Liver (tissue), 9 donors: ENCODE results near the gene OFD1. TPM values are rescaled to one million over a fixed set of nuclear protein-coding genes. Genes with fewer than 3 reads are reported as not detected.

ENCODE experiments used
- DNase-seq: peaks from one replicate; pipeline ENCODE4 v3.0.0-alpha.2; 2017; ENCODE audit warnings: low spot score
- H3K27ac ChIP-seq, 2 donors: one replicate each; pipeline ENCODE4 v1.7.0; 2013; ENCODE audit warnings: inconsistent platforms in 2 of 2, low read length in 2 of 2, control low read depth in 1 of 2, low read depth in 1 of 2, mild to moderate bottlenecking in 1 of 2
- H3K27me3 ChIP-seq, 4 donors: one replicate each; pipeline versions ENCODE4 v1.6.1 to v1.7.0; 2013; ENCODE audit warnings: low read length in 3 of 4, inconsistent platforms in 1 of 4, mild to moderate bottlenecking in 1 of 4, moderate library complexity in 1 of 4; ENCODE audit not compliant: control insufficient read depth in 4 of 4, insufficient read depth in 4 of 4
- H3K36me3 ChIP-seq, 4 donors: one replicate each; pipeline versions ENCODE4 v1.6.1 to v1.7.0; 2013; ENCODE audit warnings: low read length in 3 of 4, mild to moderate bottlenecking in 3 of 4, low read depth in 1 of 4, moderate library complexity in 1 of 4; ENCODE audit not compliant: control insufficient read depth in 4 of 4, insufficient read depth in 3 of 4
- H3K4me1 ChIP-seq, 4 donors: one replicate each; pipeline versions ENCODE4 v1.6.1 to v1.7.0; 2013; ENCODE audit warnings: low read length in 3 of 4, mild to moderate bottlenecking in 3 of 4, moderate library complexity in 1 of 4; ENCODE audit not compliant: control insufficient read depth in 4 of 4, insufficient read depth in 4 of 4
- H3K4me3 ChIP-seq, 3 donors: one replicate each; pipeline versions ENCODE4 v1.6.1 to v1.7.0; 2013; ENCODE audit warnings: low read length in 3 of 3, control low read depth in 1 of 3, low read depth in 1 of 3, mild to moderate bottlenecking in 1 of 3
- H3K9ac ChIP-seq, 2 donors: one replicate each; pipeline ENCODE4 v1.7.0; 2013; ENCODE audit warnings: low read length in 2 of 2, mild to moderate bottlenecking in 2 of 2, moderate library complexity in 2 of 2, control low read depth in 1 of 2, low read depth in 1 of 2
- H3K9me3 ChIP-seq, 4 donors: one replicate each; pipeline versions ENCODE4 v1.6.1 to v1.7.0; 2013; ENCODE audit warnings: low read length in 3 of 4; ENCODE audit not compliant: control insufficient read depth in 4 of 4
- EGR1 ChIP-seq, 2 donors: IDR thresholded peaks; 2 replicates each; pipeline ENCODE4 v1.6.1; 2016 to 2018; ENCODE audit warnings: antibody characterized with exemption in 2 of 2, low read depth in 2 of 2
- FOXA1 ChIP-seq: IDR thresholded peaks from 2 replicates; pipeline ENCODE4 v1.6.1; 2016; ENCODE audit warnings: antibody characterized with exemption
- FOXA2 ChIP-seq: IDR thresholded peaks from 2 replicates; pipeline ENCODE4 v1.6.1; 2016; ENCODE audit warnings: antibody characterized with exemption
- GABPA ChIP-seq, 2 donors: IDR thresholded peaks in 1 of 2; conservative IDR thresholded peaks in 1 of 2; 2 replicates each; pipeline ENCODE4 v1.6.1; 2016; ENCODE audit warnings: antibody characterized with exemption in 2 of 2, mild to moderate bottlenecking in 1 of 2, moderate library complexity in 1 of 2
- HNF4A ChIP-seq, 2 donors: conservative IDR thresholded peaks; 2 replicates each; pipeline ENCODE4 v1.6.1; 2016; ENCODE audit warnings: antibody characterized with exemption in 2 of 2, mild to moderate bottlenecking in 2 of 2
- HNF4G ChIP-seq: IDR thresholded peaks from 2 replicates; pipeline ENCODE4 v1.6.1; 2016; ENCODE audit warnings: antibody characterized with exemption
- JUND ChIP-seq, 2 donors: IDR thresholded peaks; 2 replicates each; pipeline ENCODE4 v1.6.1; 2016; ENCODE audit warnings: antibody characterized with exemption in 2 of 2
- NR2F2 ChIP-seq: IDR thresholded peaks from 2 replicates; pipeline ENCODE4 v1.6.1; 2016; ENCODE audit warnings: antibody characterized with exemption
- RAD21 ChIP-seq, 2 donors: IDR thresholded peaks; 2 replicates each; pipeline ENCODE4 v1.6.1; 2016; ENCODE audit warnings: antibody characterized with exemption in 2 of 2, mild to moderate bottlenecking in 2 of 2
- RXRA ChIP-seq, 2 donors: IDR thresholded peaks; 2 replicates each; pipeline ENCODE4 v1.6.1; 2017 to 2018; ENCODE audit warnings: antibody characterized with exemption in 2 of 2, mild to moderate bottlenecking in 1 of 2
- SP1 ChIP-seq: IDR thresholded peaks from 2 replicates; pipeline ENCODE4 v1.6.1; 2018; ENCODE audit warnings: antibody characterized with exemption, mild to moderate bottlenecking
- TAF1 ChIP-seq: conservative IDR thresholded peaks from 2 replicates; pipeline ENCODE4 v1.6.1; 2016; ENCODE audit warnings: antibody characterized with exemption, mild to moderate bottlenecking
- YY1 ChIP-seq: IDR thresholded peaks from 2 replicates; pipeline ENCODE4 v1.6.1; 2016; ENCODE audit warnings: antibody characterized with exemption, mild to moderate bottlenecking
- WGBS: extraction: QIAGEN DNeasy Blood & Tissue Kit; methylation state at CpG from one replicate; pipeline ENCODE4 v1.1.7; 2013; 5-methylcytosine and 5-hydroxymethylcytosine counted together
- polyA plus RNA-seq, 2 donors: library from polyadenylated mRNA; stranded (reverse) in 1 of 2; unstranded in 1 of 2; fragments of 200-250 nt in 1 of 2; fragments of >200 nt in 1 of 2; fragmentation: Nextera tagmentation in 1 of 2; extraction: Ambion mirVana in 1 of 2; gene quantifications; one replicate each; pipeline versions ENCODE4 v1.2.1 to v1.2.3, GENCODE V29; 2013 to 2015
- total RNA-seq, 2 donors: library from RNA; depleted of rRNA; stranded (reverse); fragments of >200 nt; gene quantifications; one replicate each; pipeline ENCODE4 v1.2.3, GENCODE V29; 2014
- TF ChIP-seq, protein P1 (sequence below): IDR thresholded peaks from 2 replicates; pipeline ENCODE4 v1.6.1; 2016; ENCODE audit warnings: antibody characterized with exemption
- TF ChIP-seq, protein P2 (sequence below): IDR thresholded peaks from 2 replicates; pipeline ENCODE4 v1.6.1; 2016; ENCODE audit warnings: antibody characterized with exemption
- TF ChIP-seq, protein P3 (sequence below): IDR thresholded peaks from 2 replicates; pipeline ENCODE4 v1.6.1; 2016; ENCODE audit warnings: antibody characterized with exemption
- TF ChIP-seq, protein P4 (sequence below): fragments of 150-350 bp; IDR thresholded peaks from 2 replicates; pipeline ENCODE4 v1.5.1; 2017; ENCODE audit warnings: improper control_type of control experiment, low read depth, low read length; ENCODE audit not compliant: missing input control
- TF ChIP-seq, protein P5 (sequence below): IDR thresholded peaks from 2 replicates; pipeline ENCODE4 v1.6.1; 2016; ENCODE audit warnings: antibody characterized with exemption, mild to moderate bottlenecking
- donor health status: healthy.
- donor health status: healthy.
- donor health status: healthy.
- donor health status: healthy.
- donor health status: healthy.

OFD1 gene
- total and polyA plus RNA-seq, 4 donors, result 2.9 to 15.7 (median 9.6) TPM

DNA sequence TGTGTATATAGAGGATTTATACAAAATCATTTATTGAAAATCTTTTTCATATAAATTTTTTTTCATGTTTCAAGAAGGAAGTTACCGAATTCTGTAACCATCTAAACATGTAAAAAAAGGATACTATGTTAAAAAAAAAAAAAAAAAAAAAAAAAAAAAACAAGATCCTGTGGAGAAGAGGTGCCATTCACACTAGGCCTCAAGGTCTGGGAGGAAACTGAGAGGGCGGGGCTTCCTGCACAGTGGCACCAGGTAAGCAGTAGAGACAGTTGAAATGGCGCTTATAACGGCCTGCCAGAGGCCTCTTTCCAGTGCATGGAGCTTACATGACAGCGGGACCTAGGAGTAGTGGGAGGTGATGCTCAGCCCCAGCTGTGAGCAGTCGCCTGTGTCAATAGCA lies 17.6 kb upstream of the OFD1 start:
- TF ChIP-seq, protein P1, sequence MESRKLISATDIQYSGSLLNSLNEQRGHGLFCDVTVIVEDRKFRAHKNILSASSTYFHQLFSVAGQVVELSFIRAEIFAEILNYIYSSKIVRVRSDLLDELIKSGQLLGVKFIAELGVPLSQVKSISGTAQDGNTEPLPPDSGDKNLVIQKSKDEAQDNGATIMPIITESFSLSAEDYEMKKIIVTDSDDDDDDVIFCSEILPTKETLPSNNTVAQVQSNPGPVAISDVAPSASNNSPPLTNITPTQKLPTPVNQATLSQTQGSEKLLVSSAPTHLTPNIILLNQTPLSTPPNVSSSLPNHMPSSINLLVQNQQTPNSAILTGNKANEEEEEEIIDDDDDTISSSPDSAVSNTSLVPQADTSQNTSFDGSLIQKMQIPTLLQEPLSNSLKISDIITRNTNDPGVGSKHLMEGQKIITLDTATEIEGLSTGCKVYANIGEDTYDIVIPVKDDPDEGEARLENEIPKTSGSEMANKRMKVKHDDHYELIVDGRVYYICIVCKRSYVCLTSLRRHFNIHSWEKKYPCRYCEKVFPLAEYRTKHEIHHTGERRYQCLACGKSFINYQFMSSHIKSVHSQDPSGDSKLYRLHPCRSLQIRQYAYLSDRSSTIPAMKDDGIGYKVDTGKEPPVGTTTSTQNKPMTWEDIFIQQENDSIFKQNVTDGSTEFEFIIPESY, result no peak
- TF ChIP-seq SP1, result no peak
- no peak for TF ChIP-seq RXRA (IDR thresholded peaks at IDR 0.05)
- no peak for TF ChIP-seq NR2F2
- no peak for TF ChIP-seq RAD21 (IDR thresholded peaks at IDR 0.05)
- no peak for TF ChIP-seq HNF4A (conservative IDR thresholded peaks at IDR 0.05)
- no peak for TF ChIP-seq TAF1
- TF ChIP-seq FOXA1, result no peak
- no peak for TF ChIP-seq GABPA (IDR thresholded peaks at IDR 0.05 in 1 of 2, conservative IDR thresholded peaks at IDR 0.05 in 1 of 2)
- no peak for TF ChIP-seq JUND (IDR thresholded peaks at IDR 0.05)
- TF ChIP-seq YY1, result no peak
- TF ChIP-seq, protein P2, sequence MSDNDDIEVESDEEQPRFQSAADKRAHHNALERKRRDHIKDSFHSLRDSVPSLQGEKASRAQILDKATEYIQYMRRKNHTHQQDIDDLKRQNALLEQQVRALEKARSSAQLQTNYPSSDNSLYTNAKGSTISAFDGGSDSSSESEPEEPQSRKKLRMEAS, result no peak
- TF ChIP-seq HNF4G, result no peak
- TF ChIP-seq EGR1 (IDR thresholded peaks at IDR 0.05; ENCODE audit: low read depth in 2 of 2), result no peak
- TF ChIP-seq FOXA2, result no peak
- TF ChIP-seq, protein P3, sequence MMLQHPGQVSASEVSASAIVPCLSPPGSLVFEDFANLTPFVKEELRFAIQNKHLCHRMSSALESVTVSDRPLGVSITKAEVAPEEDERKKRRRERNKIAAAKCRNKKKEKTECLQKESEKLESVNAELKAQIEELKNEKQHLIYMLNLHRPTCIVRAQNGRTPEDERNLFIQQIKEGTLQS, result no peak
- TF ChIP-seq, protein P4, sequence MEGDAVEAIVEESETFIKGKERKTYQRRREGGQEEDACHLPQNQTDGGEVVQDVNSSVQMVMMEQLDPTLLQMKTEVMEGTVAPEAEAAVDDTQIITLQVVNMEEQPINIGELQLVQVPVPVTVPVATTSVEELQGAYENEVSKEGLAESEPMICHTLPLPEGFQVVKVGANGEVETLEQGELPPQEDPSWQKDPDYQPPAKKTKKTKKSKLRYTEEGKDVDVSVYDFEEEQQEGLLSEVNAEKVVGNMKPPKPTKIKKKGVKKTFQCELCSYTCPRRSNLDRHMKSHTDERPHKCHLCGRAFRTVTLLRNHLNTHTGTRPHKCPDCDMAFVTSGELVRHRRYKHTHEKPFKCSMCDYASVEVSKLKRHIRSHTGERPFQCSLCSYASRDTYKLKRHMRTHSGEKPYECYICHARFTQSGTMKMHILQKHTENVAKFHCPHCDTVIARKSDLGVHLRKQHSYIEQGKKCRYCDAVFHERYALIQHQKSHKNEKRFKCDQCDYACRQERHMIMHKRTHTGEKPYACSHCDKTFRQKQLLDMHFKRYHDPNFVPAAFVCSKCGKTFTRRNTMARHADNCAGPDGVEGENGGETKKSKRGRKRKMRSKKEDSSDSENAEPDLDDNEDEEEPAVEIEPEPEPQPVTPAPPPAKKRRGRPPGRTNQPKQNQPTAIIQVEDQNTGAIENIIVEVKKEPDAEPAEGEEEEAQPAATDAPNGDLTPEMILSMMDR, result no peak
- TF ChIP-seq, protein P5, sequence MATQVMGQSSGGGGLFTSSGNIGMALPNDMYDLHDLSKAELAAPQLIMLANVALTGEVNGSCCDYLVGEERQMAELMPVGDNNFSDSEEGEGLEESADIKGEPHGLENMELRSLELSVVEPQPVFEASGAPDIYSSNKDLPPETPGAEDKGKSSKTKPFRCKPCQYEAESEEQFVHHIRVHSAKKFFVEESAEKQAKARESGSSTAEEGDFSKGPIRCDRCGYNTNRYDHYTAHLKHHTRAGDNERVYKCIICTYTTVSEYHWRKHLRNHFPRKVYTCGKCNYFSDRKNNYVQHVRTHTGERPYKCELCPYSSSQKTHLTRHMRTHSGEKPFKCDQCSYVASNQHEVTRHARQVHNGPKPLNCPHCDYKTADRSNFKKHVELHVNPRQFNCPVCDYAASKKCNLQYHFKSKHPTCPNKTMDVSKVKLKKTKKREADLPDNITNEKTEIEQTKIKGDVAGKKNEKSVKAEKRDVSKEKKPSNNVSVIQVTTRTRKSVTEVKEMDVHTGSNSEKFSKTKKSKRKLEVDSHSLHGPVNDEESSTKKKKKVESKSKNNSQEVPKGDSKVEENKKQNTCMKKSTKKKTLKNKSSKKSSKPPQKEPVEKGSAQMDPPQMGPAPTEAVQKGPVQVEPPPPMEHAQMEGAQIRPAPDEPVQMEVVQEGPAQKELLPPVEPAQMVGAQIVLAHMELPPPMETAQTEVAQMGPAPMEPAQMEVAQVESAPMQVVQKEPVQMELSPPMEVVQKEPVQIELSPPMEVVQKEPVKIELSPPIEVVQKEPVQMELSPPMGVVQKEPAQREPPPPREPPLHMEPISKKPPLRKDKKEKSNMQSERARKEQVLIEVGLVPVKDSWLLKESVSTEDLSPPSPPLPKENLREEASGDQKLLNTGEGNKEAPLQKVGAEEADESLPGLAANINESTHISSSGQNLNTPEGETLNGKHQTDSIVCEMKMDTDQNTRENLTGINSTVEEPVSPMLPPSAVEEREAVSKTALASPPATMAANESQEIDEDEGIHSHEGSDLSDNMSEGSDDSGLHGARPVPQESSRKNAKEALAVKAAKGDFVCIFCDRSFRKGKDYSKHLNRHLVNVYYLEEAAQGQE, result no peak
- H3K9ac ChIP-seq, result no peak overlapping the region
- no peak for DNase-seq
- H3K36me3 ChIP-seq, result peaks cover 0 to 10% (median 7%) of the 10 kb centered on the region in 4 donors
- H3K4me3 ChIP-seq, result no peak overlapping the region
- H3K27me3 ChIP-seq, result no peaks in the 10 kb centered on the region
- no peaks in the 10 kb centered on the region for H3K4me1 ChIP-seq
- no peak overlapping the region for H3K27ac ChIP-seq
- WGBS, result 87% methylated on average over 6 of the region's 6 CpGs
- H3K9me3 ChIP-seq, result no peaks in the 10 kb centered on the region
